H9 (cell line): ENCODE measurements around the gene ECEL1. TPM values are rescaled to one million over a fixed set of nuclear protein-coding genes. Genes with fewer than 3 reads are reported as not detected.

Source experiments
- DNase-seq: peaks from one replicate; pipeline ENCODE4 v3.0.0-alpha.2; 2017
- H2AFZ ChIP-seq: one replicate; pipeline ENCODE4 v1.6.1; 2013; ENCODE audit warnings: mild to moderate bottlenecking, low read length, control low read depth, moderate library complexity
- H2AK5ac ChIP-seq: 2 replicates; pipeline ENCODE4 v1.6.1; 2013; ENCODE audit warnings: low read length, control low read depth, mixed read lengths; ENCODE audit not compliant: insufficient read length
- H2BK120ac ChIP-seq: one replicate; pipeline ENCODE4 v1.6.1; 2013; ENCODE audit warnings: low read depth, mild to moderate bottlenecking, low read length, control low read depth, inconsistent platforms; ENCODE audit not compliant: poor library complexity, severe bottlenecking
- H2BK12ac ChIP-seq: 2 replicates; pipeline ENCODE4 v1.6.1; 2013; ENCODE audit warnings: low read length, control low read depth, mixed read lengths, low read depth; ENCODE audit not compliant: insufficient read length
- H2BK15ac ChIP-seq: 2 replicates; pipeline ENCODE4 v1.6.1; 2013; ENCODE audit warnings: low read depth, low read length, control low read depth
- H2BK20ac ChIP-seq: one replicate; pipeline ENCODE4 v1.6.1; 2013; ENCODE audit warnings: low read depth, mild to moderate bottlenecking, low read length, control low read depth, inconsistent platforms; ENCODE audit not compliant: poor library complexity, severe bottlenecking
- H2BK5ac ChIP-seq: 2 replicates; pipeline ENCODE4 v1.6.1; 2013; ENCODE audit warnings: low read length, control low read depth, mixed read lengths; ENCODE audit not compliant: insufficient read length
- H3K14ac ChIP-seq: 2 replicates; pipeline ENCODE4 v1.6.1; 2013; ENCODE audit warnings: low read length, control low read depth; ENCODE audit not compliant: insufficient read depth
- H3K18ac ChIP-seq: 2 replicates; pipeline ENCODE4 v1.6.1; 2013; ENCODE audit warnings: low read depth, mild to moderate bottlenecking, mixed read lengths, low read length, control low read depth; ENCODE audit not compliant: insufficient read length
- H3K23ac ChIP-seq: 2 replicates; pipeline ENCODE4 v1.6.1; 2013; ENCODE audit warnings: low read length, control low read depth, mixed read lengths, low read depth; ENCODE audit not compliant: insufficient read length
- H3K23me2 ChIP-seq: 2 replicates; pipeline ENCODE4 v1.6.1; 2013; ENCODE audit warnings: low read depth, mild to moderate bottlenecking, mixed read lengths, low read length, control low read depth; ENCODE audit not compliant: insufficient read length, poor library complexity, severe bottlenecking
- H3K27ac ChIP-seq: 2 replicates; pipeline ENCODE4 v1.5.1; 2013; ENCODE audit warnings: low read length, control low read depth, mixed read lengths, low read depth; ENCODE audit not compliant: insufficient read length
- H3K27me3 ChIP-seq: 2 replicates; pipeline ENCODE4 v1.6.1; 2013; ENCODE audit warnings: low read length, control low read depth, inconsistent platforms; ENCODE audit not compliant: insufficient read depth
- H3K4ac ChIP-seq: 2 replicates; pipeline ENCODE4 v1.6.1; 2013; ENCODE audit warnings: low read depth, mild to moderate bottlenecking, control low read depth, inconsistent platforms, low read length, moderate library complexity
- H3K4me1 ChIP-seq: 2 replicates; pipeline ENCODE4 v1.6.1; 2013; ENCODE audit warnings: low read length, control low read depth, inconsistent platforms; ENCODE audit not compliant: insufficient read depth
- H3K4me2 ChIP-seq: 2 replicates; pipeline ENCODE4 v1.6.1; 2013; ENCODE audit warnings: low read length, control low read depth, mixed read lengths; ENCODE audit not compliant: insufficient read length, insufficient read depth
- H3K56ac ChIP-seq: 2 replicates; pipeline ENCODE4 v1.6.1; 2013; ENCODE audit warnings: low read depth, mild to moderate bottlenecking, mixed read lengths, low read length, control low read depth; ENCODE audit not compliant: insufficient read length
- H3K79me1 ChIP-seq: 2 replicates; pipeline ENCODE4 v1.6.1; 2013; ENCODE audit warnings: low read depth, mild to moderate bottlenecking, moderate library complexity, low read length, control low read depth, inconsistent platforms; ENCODE audit not compliant: insufficient read depth, poor library complexity, severe bottlenecking
- H3K79me2 ChIP-seq: 2 replicates; pipeline ENCODE4 v1.6.1; 2013; ENCODE audit warnings: low read length, control low read depth, inconsistent platforms; ENCODE audit not compliant: insufficient read depth
- H3K9ac ChIP-seq: 2 replicates; pipeline ENCODE4 v1.6.1; 2013; ENCODE audit warnings: low read length, control low read depth, mixed read lengths; ENCODE audit not compliant: insufficient read length; ENCODE audit errors: extremely low read depth
- H3K9me3 ChIP-seq: one replicate; pipeline ENCODE4 v1.6.1; 2013; ENCODE audit warnings: low read depth, low read length, inconsistent platforms; ENCODE audit not compliant: control insufficient read depth
- H3T11ph ChIP-seq: one replicate; pipeline ENCODE4 v1.6.1; 2013; ENCODE audit warnings: mild to moderate bottlenecking, low read length, control low read depth, inconsistent platforms
- H4K20me1 ChIP-seq: one replicate; pipeline ENCODE4 v1.6.1; 2013; ENCODE audit not compliant: control insufficient read depth, insufficient read length, insufficient read depth
- H4K5ac ChIP-seq: 2 replicates; pipeline ENCODE4 v1.6.1; 2013; ENCODE audit warnings: low read depth, mild to moderate bottlenecking, mixed read lengths, low read length, control low read depth; ENCODE audit not compliant: insufficient read length
- H4K8ac ChIP-seq: replicated peaks from 2 replicates; pipeline ENCODE4 v1.6.1; 2013; ENCODE audit warnings: low read length, control low read depth, mixed read lengths, low read depth; ENCODE audit not compliant: insufficient read length
- H4K91ac ChIP-seq: 2 replicates; pipeline ENCODE4 v1.6.1; 2013; ENCODE audit warnings: low read depth, mild to moderate bottlenecking, moderate library complexity, mixed read lengths, low read length, control low read depth; ENCODE audit not compliant: insufficient read length
- H3K27ac Mint-ChIP-seq, 3 experiments: 2 replicates in 2 of 3; 3 replicates in 1 of 3; pipeline ENCODE4 v1.8.0; 2020 to 2021; ENCODE audit warnings: mixed read lengths in 3 of 3, mild to moderate bottlenecking in 1 of 3, moderate library complexity in 1 of 3
- H3K27me3 Mint-ChIP-seq: 2 replicates; pipeline ENCODE4 v1.8.0; 2021; ENCODE audit warnings: low read depth, mild to moderate bottlenecking, moderate library complexity, mixed read lengths
- H3K36me3 Mint-ChIP-seq, 3 experiments: 2 replicates in 2 of 3; 3 replicates in 1 of 3; pipeline ENCODE4 v1.8.0; 2020 to 2021; ENCODE audit warnings: low read depth in 3 of 3, mixed read lengths in 3 of 3; ENCODE audit not compliant: insufficient read depth in 1 of 3
- H3K4me1 Mint-ChIP-seq, 2 experiments: 2 replicates each; pipeline ENCODE4 v1.8.0; 2020; ENCODE audit warnings: mixed read lengths in 2 of 2
- H3K4me3 Mint-ChIP-seq, 2 experiments: 2 replicates in 1 of 2; 3 replicates in 1 of 2; pipeline ENCODE4 v1.8.0; 2020 to 2021; ENCODE audit warnings: mild to moderate bottlenecking in 2 of 2, mixed read lengths in 2 of 2, moderate library complexity in 1 of 2
- H3K9me3 Mint-ChIP-seq, 2 experiments: 2 replicates in 1 of 2; 3 replicates in 1 of 2; pipeline ENCODE4 v1.8.0; 2020; ENCODE audit warnings: mild to moderate bottlenecking in 2 of 2, mixed read lengths in 2 of 2, moderate library complexity in 1 of 2
- CTCF ChIP-seq: fragments of 200-600 bp; sonication (generic); conservative IDR thresholded peaks from 3 replicates; pipeline ENCODE4 v1.8.0; 2021; ENCODE audit warnings: antibody characterized with exemption, mild to moderate bottlenecking
- whole genome bisulfite sequencing: extraction: QIAGEN DNeasy Blood & Tissue Kit; methylation state at CpG from one replicate; pipeline ENCODE4 v1.1.7; 2013; ENCODE audit warnings: missing lambda C conversion rate, low lambda C conversion rate, mixed read lengths; ENCODE audit not compliant: insufficient read length; ENCODE audit errors: extremely low coverage; 5-methylcytosine and 5-hydroxymethylcytosine counted together
- total RNA-seq: library from RNA; stranded (reverse); gene quantifications from 2 replicates; pipeline ENCODE4 v1.2.1, GENCODE V29; 2021

Gene ECEL1
- total RNA-seq, 1 experiment from 2014 or later, result 8.4 TPM

- peak; percentile 31 for DNase-seq
- Histone ChIP-seq H2BK120ac (no peak overlapping the region), H3K4me1 (no peaks in the 10 kb centered on the region), H4K5ac (no peak overlapping the region), H3K4ac (no peak overlapping the region), H3K56ac (no peak overlapping the region), H4K20me1 (no peaks in the 10 kb centered on the region), H3K9ac (no peak overlapping the region), H3K9me3 (no peaks in the 10 kb centered on the region), H3K23ac (no peak overlapping the region), H3K4me2 (no peak overlapping the region), H4K8ac (no peak overlapping the region), H3K18ac (peak overlapping the region; percentile 18), H3K27me3 (no peaks in the 10 kb centered on the region), H3K79me2 (no peaks in the 10 kb centered on the region), H4K91ac (no peak overlapping the region), H2BK20ac (no peak overlapping the region), H2AK5ac (no peak overlapping the region), H2BK5ac (no peak overlapping the region), H3T11ph (no peak overlapping the region), H3K27ac (no peak overlapping the region), H2BK12ac (no peak overlapping the region), H2AFZ (no peak overlapping the region), H2BK15ac (no peak overlapping the region), H3K79me1 (no peaks in the 10 kb centered on the region), H3K14ac (no peak overlapping the region), H3K23me2 (no peaks in the 10 kb centered on the region)
- no CpG with 5 or more reads among the region's 13 CpGs for WGBS
- H3K4me1 Mint-ChIP-seq, result peaks cover 4 to 5% of the 10 kb centered on the region in 2 experiments; a peak in 2 of 4 replicates
- peaks cover 48% of the 10 kb centered on the region for H3K27me3 Mint-ChIP-seq
- H3K36me3 Mint-ChIP-seq, result no peaks in the 10 kb centered on the region
- no peaks in the 10 kb centered on the region; a peak in 1 of 5 replicates for H3K9me3 Mint-ChIP-seq
- no peak for TF ChIP-seq CTCF
- H3K4me3 Mint-ChIP-seq, result no peak overlapping the region
- H3K27ac Mint-ChIP-seq, result no peak overlapping the region
Observed at GRCh38 chr2:232477751-232478510, 9.7 kb downstream of the ECEL1 start.
